Neuronal stem cell (in vitro differentiated cells): Measurements from ENCODE around the gene PIGZ. TPM values are rescaled to one million over a fixed set of nuclear protein-coding genes. Genes with fewer than 3 reads are reported as not detected.

Experiments
- DNase-seq: peaks from one replicate; pipeline ENCODE4 v3.0.0-alpha.2; 2013; ENCODE audit warnings: low spot score
- H2AFZ ChIP-seq: one replicate; pipeline ENCODE4 v1.6.1; 2013; ENCODE audit warnings: mild to moderate bottlenecking, low read length, inconsistent platforms
- H2AK5ac ChIP-seq: 2 replicates; pipeline ENCODE4 v1.6.1; 2013; ENCODE audit warnings: low read depth, mild to moderate bottlenecking, inconsistent platforms, low read length, moderate library complexity, mixed read lengths
- H2BK120ac ChIP-seq: 2 replicates; pipeline ENCODE4 v1.6.1; 2013; ENCODE audit warnings: low read depth, mild to moderate bottlenecking, inconsistent platforms, low read length, moderate library complexity, mixed read lengths
- H2BK12ac ChIP-seq: one replicate; pipeline ENCODE4 v1.6.1; 2013; ENCODE audit warnings: low read length, inconsistent platforms
- H2BK15ac ChIP-seq: 2 replicates; pipeline ENCODE4 v1.6.1; 2013; ENCODE audit warnings: mild to moderate bottlenecking, low read length, inconsistent platforms, mixed read lengths
- H2BK5ac ChIP-seq: one replicate; pipeline ENCODE4 v1.6.1; 2013; ENCODE audit warnings: inconsistent platforms, mild to moderate bottlenecking, low read length, moderate library complexity
- H3K14ac ChIP-seq: one replicate; pipeline ENCODE4 v1.6.1; 2013; ENCODE audit warnings: low read length, inconsistent platforms
- H3K18ac ChIP-seq: 2 replicates; pipeline ENCODE4 v1.6.1; 2013; ENCODE audit warnings: low read length, inconsistent platforms
- H3K23ac ChIP-seq: 2 replicates; pipeline ENCODE4 v1.6.1; 2013; ENCODE audit warnings: low read depth, mild to moderate bottlenecking, mixed read lengths, low read length, inconsistent platforms; ENCODE audit not compliant: poor library complexity
- H3K27ac ChIP-seq: replicated peaks from 3 replicates; pipeline ENCODE4 v1.5.1; 2013; ENCODE audit warnings: low read length, inconsistent platforms
- H3K27me3 ChIP-seq, 3 experiments: 2 replicates each; pipeline ENCODE4 v1.6.1; 2013; ENCODE audit warnings: low read length in 3 of 3, mild to moderate bottlenecking in 2 of 3, inconsistent platforms in 1 of 3, low read depth in 1 of 3, mixed read lengths in 1 of 3, moderate library complexity in 1 of 3; ENCODE audit not compliant: control insufficient read depth in 3 of 3, insufficient read depth in 3 of 3
- H3K36me3 ChIP-seq, 2 donors: replicated peaks in 1 of 2; 2 replicates each; pipeline ENCODE4 v1.6.1; 2013; ENCODE audit warnings: low read length in 2 of 2; ENCODE audit not compliant: control insufficient read depth in 2 of 2, insufficient read depth in 2 of 2
- H3K4ac ChIP-seq: 2 replicates; pipeline ENCODE4 v1.6.1; 2013; ENCODE audit warnings: inconsistent platforms, mild to moderate bottlenecking, low read length, moderate library complexity
- H3K4me1 ChIP-seq, 2 donors: 1 replicate in 1 of 2; 2 replicates in 1 of 2; pipeline ENCODE4 v1.6.1; 2013; ENCODE audit warnings: low read length in 2 of 2, low read depth in 1 of 2; ENCODE audit not compliant: control insufficient read depth in 2 of 2, insufficient read depth in 1 of 2
- H3K4me2 ChIP-seq: one replicate; pipeline ENCODE4 v1.6.1; 2013; ENCODE audit warnings: mild to moderate bottlenecking, low read length, inconsistent platforms; ENCODE audit not compliant: insufficient read depth, poor library complexity, severe bottlenecking
- H3K4me3 ChIP-seq, 2 donors: 2 replicates each; pipeline ENCODE4 v1.5.1; 2013; ENCODE audit warnings: low read length in 2 of 2, mild to moderate bottlenecking in 2 of 2, inconsistent platforms in 1 of 2, moderate library complexity in 1 of 2
- H3K79me1 ChIP-seq: one replicate; pipeline ENCODE4 v1.6.1; 2013; ENCODE audit warnings: low read depth, mild to moderate bottlenecking, inconsistent platforms, low read length, moderate library complexity
- H3K9ac ChIP-seq: one replicate; pipeline ENCODE4 v1.6.1; 2013; ENCODE audit warnings: mild to moderate bottlenecking, low read depth, low read length, inconsistent platforms; ENCODE audit not compliant: poor library complexity
- H3K9me3 ChIP-seq, 2 donors: replicated peaks in 1 of 2; 2 replicates each; pipeline versions ENCODE3 to v1.6.1; 2013; ENCODE audit warnings: low read length in 2 of 2, mild to moderate bottlenecking in 2 of 2, inconsistent platforms in 1 of 2, low read depth in 1 of 2, mixed read lengths in 1 of 2, moderate library complexity in 1 of 2; ENCODE audit not compliant: control insufficient read depth in 2 of 2, insufficient read depth in 1 of 2
- H4K8ac ChIP-seq: one replicate; pipeline ENCODE4 v1.6.1; 2013; ENCODE audit warnings: low read depth, mild to moderate bottlenecking, inconsistent platforms, low read length, moderate library complexity
- H4K91ac ChIP-seq: one replicate; pipeline ENCODE4 v1.6.1; 2013; ENCODE audit warnings: low read length, low read depth, mild to moderate bottlenecking, inconsistent platforms; ENCODE audit not compliant: poor library complexity
- WGBS, 2 donors: extraction: QIAGEN DNeasy Blood & Tissue Kit; methylation state at CpG; one replicate each; pipeline ENCODE4 v1.1.7; 2013; ENCODE audit warnings: missing lambda C conversion rate in 2 of 2, mixed read lengths in 1 of 2; ENCODE audit not compliant: insufficient read length in 2 of 2, insufficient replicate concordance in 1 of 2; ENCODE audit errors: extremely low coverage in 2 of 2; 5-methylcytosine and 5-hydroxymethylcytosine counted together
- polyA plus RNA-seq, 2 experiments: library from polyadenylated mRNA; stranded (reverse); fragments of 200-250 nt; gene quantifications; one replicate each; pipeline ENCODE4 v1.2.3, GENCODE V29; 2013

The PIGZ gene
- 2.0 TPM for polyA plus RNA-seq (2013, experiment 1 of 2)
- polyA plus RNA-seq (2013, experiment 2 of 2), result 1.6 TPM

- no peak for DNase-seq
These were observed at the start of gene PIGZ for GRCh38 chr3:196968233-196969133. PIGZ (minus strand) TSS chr3:196968833; CDS start chr3:196952031, 16,802 bp downstream.

GRCh38 chr3:197017003-197017402 is 48.4 kb upstream of the PIGZ start:
- Histone ChIP-seq H2AK5ac (peak overlapping the region; percentile 91), H3K36me3 (no peaks in the 10 kb centered on the region), H3K9ac (no peak overlapping the region), H3K4me3 (no peak overlapping the region), H3K23ac (peak overlapping the region; percentile 50), H3K4me1 (peaks cover 6 to 10% of the 10 kb centered on the region in 2 donors), H2BK120ac (no peak overlapping the region), H3K9me3 (no peaks in the 10 kb centered on the region), H4K8ac (no peak overlapping the region), H3K18ac (peak overlapping the region; percentile 70), H3K79me1 (peaks cover 1% of the 10 kb centered on the region), H2BK5ac (no peak overlapping the region), H3K27ac (no peak overlapping the region), H2BK15ac (peak overlapping the region; percentile 9), H3K27me3 (peaks cover 0 to 27% (median 0%) of the 10 kb centered on the region in 3 experiments), H3K4ac (peak overlapping the region; percentile 42), H2BK12ac (no peak overlapping the region), H3K4me2 (no peak overlapping the region), H4K91ac (no peak overlapping the region), H3K14ac (no peak overlapping the region), H2AFZ (no peak overlapping the region)
- WGBS, 2 donors, result no CpG with 5 or more reads among the region's 18 CpGs
- no peak for DNase-seq

More at GRCh38 chr3:196968233-196969133, at the start of gene PIGZ:
- Histone ChIP-seq H3K4me3 (peak within 1 kb of the TSS; percentile 58 to 86), H2BK15ac (no peak within 1 kb of the TSS), H2BK5ac (no peak within 1 kb of the TSS), H3K23ac (peak within 1 kb of the TSS; percentile 89), H3K4me1 (peaks cover 2 to 4% of the 10 kb centered on the region in 2 donors), H2BK12ac (no peak within 1 kb of the TSS), H4K8ac (no peak within 1 kb of the TSS), H3K4me2 (peak within 1 kb of the TSS; percentile 98), H2AFZ (peak within 1 kb of the TSS; percentile 98), H3K27ac (no peak within 1 kb of the TSS), H3K36me3 (no peaks in the 10 kb centered on the region), H3K9ac (peak within 1 kb of the TSS; percentile 84), H3K79me1 (no peaks in the 10 kb centered on the region), H4K91ac (no peak within 1 kb of the TSS), H3K27me3 (peaks cover 25 to 63% (median 30%) of the 10 kb centered on the region in 3 experiments), H3K9me3 (peaks cover 12 to 23% of the 10 kb centered on the region in 2 donors), H3K18ac (peak within 1 kb of the TSS; percentile 87), H3K4ac (no peak within 1 kb of the TSS), H2BK120ac (no peak within 1 kb of the TSS), H3K14ac (peak within 1 kb of the TSS; percentile 94), H2AK5ac (peak within 1 kb of the TSS; percentile 28)
- no CpG with 5 or more reads among the region's 98 CpGs for WGBS, 2 donors

- WGBS, 2 donors, result no CpG with 5 or more reads among the region's 28 CpGs
- H3K79me1 ChIP-seq, result peaks cover 1% of the 10 kb centered on the region
- no peak overlapping the region for H3K9ac ChIP-seq
- H3K23ac ChIP-seq, result no peak overlapping the region
- no peak overlapping the region for H3K14ac ChIP-seq
- H4K91ac ChIP-seq, result no peak overlapping the region
- no peak overlapping the region for H2BK5ac ChIP-seq
- H3K4me3 ChIP-seq, result no peak overlapping the region
- no peaks in the 10 kb centered on the region for H3K36me3 ChIP-seq
- H2AK5ac ChIP-seq, result no peak overlapping the region
- peaks cover 12 to 13% of the 10 kb centered on the region in 2 donors for H3K4me1 ChIP-seq
- DNase-seq, result no peak
- no peak overlapping the region for H2BK120ac ChIP-seq
- no peak overlapping the region for H2AFZ ChIP-seq
- H3K9me3 ChIP-seq, result no peaks in the 10 kb centered on the region
- H4K8ac ChIP-seq, result no peak overlapping the region
- H3K18ac ChIP-seq, result peak overlapping the region; percentile 22
- H3K27me3 ChIP-seq, result peaks cover 0 to 18% (median 0%) of the 10 kb centered on the region in 3 experiments
- no peak overlapping the region for H3K4ac ChIP-seq
- H2BK12ac ChIP-seq, result no peak overlapping the region
- H2BK15ac ChIP-seq, result no peak overlapping the region
- no peak overlapping the region for H3K4me2 ChIP-seq
- H3K27ac ChIP-seq, result no peak overlapping the region
These were observed 47.4 kb upstream of the PIGZ start for GRCh38 chr3:197015790-197016736.
